ENCODE results near the gene PILRA.
"Not testable (repeated sequence)": the region's sequence is repeated elsewhere in the genome, so short reads cannot be mapped to it uniquely, and the experiment has no call there.

PILRA gene

DNA sequence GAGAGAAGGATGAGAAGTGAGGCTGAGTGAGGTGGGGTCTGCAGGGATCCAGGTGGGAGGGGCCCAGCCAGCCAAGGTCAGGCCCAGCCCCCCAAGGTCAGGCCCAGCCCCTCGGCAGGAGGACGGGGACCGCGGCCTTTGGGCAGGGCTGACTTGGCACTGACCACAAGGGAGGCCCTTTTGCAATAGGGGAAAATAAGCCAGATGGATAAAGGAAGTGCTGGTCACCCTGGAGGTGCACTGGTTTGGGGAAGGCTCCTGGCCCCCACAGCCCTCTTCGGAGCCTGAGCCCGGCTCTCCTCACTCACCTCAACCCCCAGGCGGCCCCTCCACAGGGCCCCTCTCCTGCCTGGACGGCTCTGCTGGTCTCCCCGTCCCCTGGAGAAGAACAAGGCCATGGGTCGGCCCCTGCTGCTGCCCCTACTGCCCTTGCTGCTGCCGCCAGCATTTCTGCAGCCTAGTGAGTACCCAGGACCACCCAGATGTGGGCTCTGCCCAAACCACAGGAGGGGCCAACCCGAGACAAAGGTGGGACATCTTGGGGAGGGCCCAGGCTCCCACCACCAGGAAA, at the start of gene PILRA:
Gene PILRA, plus strand, starts transcription at position 227 of the 571 bp plus-strand sequence. Its CDS starts 170 bp downstream, at position 397.
- DNase-seq (ENCODE audit: low read depth in 1 of 2, low spot score in 1 of 2) = no peak

DNA sequence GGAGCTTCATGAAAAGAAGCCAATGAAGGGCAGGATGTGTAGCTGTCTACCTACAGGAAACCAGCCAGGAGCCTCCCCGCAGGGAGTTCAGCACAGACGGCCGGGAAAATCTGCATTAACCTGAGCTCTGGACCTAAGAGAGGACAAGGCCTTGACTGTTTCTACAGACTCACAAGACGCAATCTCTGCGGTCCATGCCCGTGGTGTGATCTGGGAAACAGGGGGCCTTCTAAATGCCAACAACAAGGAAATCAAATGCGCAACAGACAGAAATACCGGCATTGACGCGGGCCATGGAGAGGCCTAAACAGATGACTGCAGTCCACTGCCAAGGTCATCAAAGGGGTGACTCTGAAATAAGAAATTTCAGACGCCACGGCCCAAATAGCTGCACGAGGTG, 49.1 kb upstream of the PILRA start:
- not testable (repeated sequence) for DNase-seq (ENCODE audit: low read depth in 1 of 2, low spot score in 1 of 2)

DNA sequence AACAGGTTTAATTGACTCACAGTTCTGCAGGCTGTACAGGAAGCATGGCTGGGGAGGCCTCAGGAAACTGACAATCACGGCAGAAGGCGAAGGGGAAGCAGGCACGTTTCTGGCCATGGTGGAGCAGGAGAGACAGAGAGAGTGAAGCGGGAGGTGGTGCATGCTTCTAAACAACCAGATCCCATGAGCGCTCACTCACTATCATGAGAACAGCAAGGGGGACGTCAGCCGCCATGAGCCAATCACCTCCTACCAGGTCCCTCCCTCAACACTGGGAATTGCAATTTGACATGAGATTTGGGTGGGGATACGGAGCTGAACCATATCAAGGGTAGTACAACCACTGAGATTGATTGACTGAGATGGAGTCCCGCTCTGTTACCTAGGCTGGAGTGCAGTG, 47.6 kb upstream of the PILRA start:
- DNase-seq (ENCODE audit: low read depth in 1 of 2, low spot score in 1 of 2) = not testable (repeated sequence)

DNA sequence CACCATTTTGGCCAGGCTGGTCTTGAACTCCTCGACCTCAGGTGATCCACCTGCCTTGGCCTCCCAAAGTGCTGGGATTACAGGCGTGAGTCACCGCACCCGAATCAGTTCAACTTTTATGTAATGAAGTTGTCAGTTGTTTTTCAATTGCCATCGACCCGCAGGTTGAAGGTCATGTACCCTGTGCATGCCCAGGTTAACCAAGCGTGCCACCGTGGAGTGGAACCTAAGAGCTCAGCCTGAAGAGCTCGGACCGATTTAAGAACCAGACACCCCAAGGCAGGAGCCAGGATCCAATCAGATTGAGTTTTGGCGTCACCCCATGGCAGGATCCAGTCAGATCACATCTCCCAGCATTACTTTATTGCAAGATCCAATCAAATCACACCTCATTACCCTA, 46.4 kb upstream of the PILRA start:
- DNase-seq (ENCODE audit: low read depth in 1 of 2, low spot score in 1 of 2) = not testable (repeated sequence)

DNA sequence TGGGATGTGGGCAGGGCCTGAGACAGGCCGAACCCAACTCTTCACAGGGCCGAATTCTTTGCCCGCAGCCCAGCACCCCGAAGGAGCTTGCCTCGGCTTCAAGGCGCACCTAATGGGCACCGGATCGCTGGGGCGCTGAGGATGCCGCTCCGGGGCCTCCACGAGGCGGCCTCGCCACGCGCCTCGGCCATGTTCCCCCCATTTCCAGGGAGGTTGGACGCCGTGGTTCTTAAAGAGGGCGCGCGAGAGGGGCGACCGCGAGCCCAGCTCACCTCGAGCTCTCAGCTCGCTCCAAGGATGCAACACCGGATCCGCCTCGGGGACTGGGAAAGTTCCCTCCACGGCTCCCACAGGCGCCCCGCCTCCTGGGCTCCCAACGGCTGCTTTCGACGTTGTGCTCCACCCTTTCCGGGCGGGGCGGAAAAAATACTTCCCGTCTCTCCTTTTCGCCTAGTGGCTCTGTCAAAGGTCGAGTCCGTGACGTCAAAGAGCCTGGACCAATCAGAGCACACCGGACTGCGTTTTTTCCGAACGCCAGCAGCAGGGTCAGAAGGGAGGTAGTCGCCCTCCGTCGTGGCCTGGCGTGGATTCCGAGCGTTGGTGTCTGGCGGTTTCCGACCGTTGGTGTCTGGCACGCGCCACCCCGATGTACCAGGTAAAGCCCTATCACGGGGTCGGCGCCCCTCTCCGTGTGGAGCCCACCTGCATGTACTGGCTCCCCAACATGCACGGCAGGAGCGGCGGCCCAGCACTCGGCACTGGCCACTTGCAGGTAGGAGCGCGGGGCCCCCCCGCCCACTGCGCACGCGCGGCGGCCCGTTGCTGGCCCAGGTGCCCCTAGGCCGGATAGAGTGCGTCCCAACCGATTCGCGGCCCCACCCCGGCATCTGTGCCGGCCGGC, 37.5 kb upstream of the PILRA start:
- peak; percentile 61 to 81 for DNase-seq (ENCODE audit: low read depth in 1 of 2, low spot score in 1 of 2)

DNA sequence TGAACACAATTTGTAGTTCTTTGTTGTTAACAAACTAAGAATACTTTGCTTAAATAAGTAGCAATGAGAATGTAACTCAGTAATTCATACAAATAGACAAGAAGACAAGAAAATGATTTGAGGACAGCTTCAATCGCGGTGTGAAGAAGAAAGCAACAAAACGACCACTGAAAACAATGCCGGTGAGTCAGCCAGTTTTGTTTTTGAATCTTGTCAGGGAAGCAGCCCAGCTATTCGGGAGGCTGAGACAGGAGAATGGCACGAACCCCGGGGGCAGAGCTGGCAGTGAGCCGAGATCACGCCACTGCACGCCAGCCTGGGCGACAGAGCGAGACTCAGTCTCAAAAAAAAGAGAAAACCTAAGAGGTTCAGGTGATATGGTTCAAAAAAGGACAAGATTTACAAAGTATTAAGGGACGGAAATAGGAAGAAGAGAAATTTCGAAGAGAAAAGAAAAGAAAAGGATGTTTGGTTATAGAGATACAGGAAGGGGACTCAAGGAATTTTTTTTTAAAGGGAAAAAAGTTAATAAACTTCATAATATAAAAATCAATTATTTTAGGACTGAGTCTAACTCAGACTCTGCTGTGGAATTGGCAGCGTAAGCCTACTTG, 35.1 kb upstream of the PILRA start:
- not testable (repeated sequence) for DNase-seq (ENCODE audit: low read depth in 1 of 2, low spot score in 1 of 2)

DNA sequence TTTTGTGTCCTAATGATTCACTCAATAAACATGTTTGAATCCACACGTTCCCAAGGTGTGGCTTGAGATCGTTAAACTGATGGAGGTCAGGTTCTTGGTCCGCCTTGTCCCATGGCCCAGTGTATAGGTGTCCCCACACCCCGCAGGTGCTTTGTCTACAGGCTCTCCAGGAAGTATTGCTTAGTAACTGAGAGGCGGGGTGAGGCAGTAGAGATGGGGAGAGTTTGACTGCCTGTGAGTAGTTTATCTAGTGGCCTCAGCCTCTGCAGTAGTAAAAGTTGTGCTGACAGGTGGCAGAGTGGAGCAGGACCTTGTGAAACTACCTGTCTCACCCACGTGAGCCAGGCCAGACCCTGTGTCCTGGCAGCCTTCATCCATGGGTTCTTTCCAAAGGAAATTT, 32.0 kb upstream of the PILRA start:
- DNase-seq (ENCODE audit: low read depth in 1 of 2, low spot score in 1 of 2) = not testable (repeated sequence)

DNA sequence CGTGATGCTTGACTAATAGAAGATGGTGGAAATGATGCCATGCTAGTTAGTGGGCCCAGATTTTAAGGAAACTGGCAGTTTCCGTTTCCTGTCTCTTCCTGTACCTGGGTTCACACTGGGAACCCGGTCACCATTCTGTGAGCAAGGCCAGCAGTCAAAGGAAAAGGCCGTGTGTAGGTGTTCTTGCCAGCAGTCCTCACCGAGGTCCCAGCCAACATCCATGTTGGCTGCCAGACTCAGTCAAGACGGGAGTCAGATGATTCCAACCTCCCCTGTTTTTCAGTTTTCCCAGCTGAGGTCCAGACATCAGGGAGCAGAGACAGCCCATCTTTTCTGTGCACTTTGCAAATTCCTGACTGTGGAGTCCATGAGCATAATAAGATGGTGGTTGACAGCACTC, 30.5 kb upstream of the PILRA start:
- no peak for DNase-seq (ENCODE audit: low read depth in 1 of 2, low spot score in 1 of 2)

DNA sequence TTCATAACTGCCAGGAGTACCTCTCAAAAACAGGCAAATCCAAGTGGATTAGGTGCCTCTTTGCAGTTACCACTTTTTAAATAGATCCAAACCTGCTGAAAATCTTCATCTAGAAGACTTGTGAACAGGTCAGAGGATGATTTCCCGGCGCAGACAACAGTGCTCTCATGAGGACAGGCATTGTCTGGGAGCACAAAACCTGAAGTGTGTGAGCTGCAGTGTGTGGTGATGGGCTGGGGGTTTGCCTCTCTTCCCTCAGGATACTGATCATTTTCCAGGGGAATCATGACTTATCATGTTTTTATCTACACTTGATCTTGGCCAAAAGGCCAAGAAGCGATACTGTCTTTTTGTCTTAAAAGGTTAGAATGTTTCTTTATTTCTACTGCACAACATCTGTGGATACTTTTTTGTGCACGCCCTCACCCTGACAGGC, 29.1 kb upstream of the PILRA start:
- DNase-seq (ENCODE audit: low read depth in 1 of 2, low spot score in 1 of 2) = not testable (repeated sequence)

DNA sequence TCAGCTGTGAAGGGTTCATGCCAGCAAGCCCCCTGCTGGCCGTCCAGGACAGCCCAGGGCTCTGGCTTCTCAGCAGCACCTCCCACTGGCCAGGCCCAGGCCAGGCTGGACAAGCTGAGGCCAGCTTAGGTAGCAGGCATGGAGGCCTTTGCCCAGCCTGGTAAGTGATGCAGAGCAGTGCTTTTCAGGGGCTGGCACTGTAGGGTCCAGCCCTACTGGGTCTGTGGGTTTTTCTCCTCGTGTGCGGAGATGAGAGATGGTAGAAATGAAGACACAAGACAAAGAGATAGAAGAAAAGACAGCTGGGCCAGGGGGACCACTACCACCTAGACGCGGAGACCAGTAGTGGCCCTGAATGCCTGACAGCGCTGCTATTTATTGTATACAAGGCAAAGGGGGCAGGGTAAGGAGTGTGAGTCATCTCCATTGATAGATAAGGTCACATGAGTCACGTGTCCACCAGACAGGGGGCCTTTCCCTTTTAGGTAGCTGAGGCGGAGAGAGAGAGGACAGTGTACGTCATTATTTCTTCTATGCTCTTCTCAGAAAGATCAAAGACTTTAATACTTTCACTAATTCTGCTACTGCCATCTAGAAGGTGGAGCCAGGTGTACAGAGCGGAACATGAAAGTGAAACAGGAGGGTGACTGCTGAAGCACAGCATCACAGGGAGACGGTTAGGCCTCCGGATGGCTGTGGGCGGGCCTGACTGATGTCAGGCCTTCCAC, 28.6 kb upstream of the PILRA start:
- DNase-seq (ENCODE audit: low read depth in 1 of 2, low spot score in 1 of 2) = peak; percentile 40 to 70

DNA sequence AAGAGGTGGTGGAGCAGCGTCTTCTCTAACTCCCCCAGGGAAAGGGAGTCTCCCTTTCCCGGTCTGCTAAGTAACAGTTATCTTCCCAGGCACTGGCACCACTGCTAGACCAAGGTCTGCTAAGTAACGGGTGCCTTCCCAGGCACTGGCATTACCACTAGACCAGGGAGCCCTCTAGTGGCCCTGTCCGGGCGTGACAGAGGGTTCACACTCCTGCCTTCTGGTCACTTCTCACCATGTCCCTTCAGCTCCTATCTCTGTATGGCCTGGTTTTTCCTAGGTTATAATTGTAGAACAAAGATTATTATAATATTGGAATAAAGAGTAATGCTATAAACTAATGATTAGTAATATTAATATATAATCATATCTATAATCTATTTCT, 28.0 kb upstream of the PILRA start:
- DNase-seq (ENCODE audit: low read depth in 1 of 2, low spot score in 1 of 2) = peak in 1 of 2 donors; percentile 48

DNA sequence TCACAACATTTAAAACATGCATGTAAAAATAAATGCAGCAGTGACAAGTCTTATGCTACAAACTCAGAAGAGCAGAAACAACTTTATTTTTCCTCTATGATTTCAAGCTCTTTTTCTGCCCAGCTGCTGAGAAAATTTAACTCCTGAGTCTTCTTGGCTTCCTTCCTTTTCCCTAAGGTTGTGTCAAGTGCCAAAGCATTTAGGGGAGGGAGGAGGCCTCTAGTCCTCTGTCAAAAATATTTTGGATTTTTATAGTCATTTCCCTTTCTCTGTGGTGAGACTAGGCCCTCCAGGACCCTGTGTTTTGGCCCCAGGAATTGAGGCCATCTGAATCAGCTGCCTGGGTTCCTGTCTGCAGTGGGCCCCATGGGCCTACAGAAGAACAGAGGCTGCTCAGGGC, 26.4 kb upstream of the PILRA start:
- DNase-seq (ENCODE audit: low read depth in 1 of 2, low spot score in 1 of 2) = no peak

DNA sequence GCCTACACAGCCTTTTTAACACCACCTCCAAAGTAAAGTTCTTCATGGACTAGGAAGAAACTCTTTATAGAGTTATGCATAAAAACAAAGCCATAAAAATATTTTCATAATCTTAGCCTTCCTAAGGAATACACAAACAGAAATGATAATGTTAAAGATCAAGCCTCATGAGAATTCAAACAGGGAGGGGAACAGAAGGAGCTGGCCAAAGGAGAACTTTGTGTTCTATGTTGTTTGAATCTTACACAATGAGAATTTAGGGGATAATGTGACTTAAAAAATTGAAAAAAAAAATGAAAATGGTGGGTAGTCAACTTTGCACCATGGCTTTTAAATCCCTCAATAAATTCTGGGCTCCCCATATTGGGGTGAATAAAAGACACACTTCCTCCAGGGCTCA, 24.5 kb upstream of the PILRA start:
- DNase-seq (ENCODE audit: low read depth in 1 of 2, low spot score in 1 of 2) = no peak

DNA sequence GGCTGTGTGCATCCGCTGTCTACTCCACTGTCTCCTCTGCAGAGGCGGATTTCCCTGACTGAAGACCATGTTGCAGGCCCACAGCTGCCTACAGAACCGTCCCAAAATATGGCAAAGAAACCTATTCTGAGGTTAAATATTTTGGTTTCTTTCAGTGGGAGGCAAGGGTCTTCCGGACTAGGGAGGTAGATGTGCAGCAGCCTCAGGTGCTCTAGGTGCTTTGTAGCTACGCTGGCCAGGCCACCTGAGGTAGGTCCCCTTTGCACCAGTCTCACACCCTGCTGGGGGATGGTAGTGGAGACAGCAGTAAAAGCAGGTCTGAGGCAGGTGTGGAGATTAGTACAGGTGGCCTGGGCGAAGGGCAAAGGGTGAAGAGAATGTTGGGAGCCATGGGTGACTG, 23.5 kb upstream of the PILRA start:
- DNase-seq (ENCODE audit: low read depth in 1 of 2, low spot score in 1 of 2) = no peak

DNA sequence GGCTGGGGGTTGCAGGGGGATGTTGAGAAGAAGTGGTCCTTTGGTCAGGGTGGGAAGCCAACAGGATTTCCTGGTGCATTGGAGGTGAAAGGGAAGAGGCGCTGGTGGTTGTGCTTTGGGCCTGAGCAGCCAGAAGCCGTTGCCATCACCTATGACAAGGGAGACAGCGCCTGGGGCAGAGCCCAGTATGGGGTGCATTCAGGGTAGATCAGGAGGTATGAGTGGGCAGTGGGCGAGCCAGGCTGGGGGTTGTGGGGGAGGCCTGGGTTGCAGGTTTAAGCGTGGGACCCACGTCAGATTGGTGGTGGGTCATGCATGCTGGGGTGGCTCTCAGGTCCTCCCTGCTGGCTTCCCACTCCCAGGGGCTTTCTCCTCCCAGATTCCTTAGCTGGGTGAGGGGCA, 21.6 kb upstream of the PILRA start:
- no peak for DNase-seq (ENCODE audit: low read depth in 1 of 2, low spot score in 1 of 2)

DNA sequence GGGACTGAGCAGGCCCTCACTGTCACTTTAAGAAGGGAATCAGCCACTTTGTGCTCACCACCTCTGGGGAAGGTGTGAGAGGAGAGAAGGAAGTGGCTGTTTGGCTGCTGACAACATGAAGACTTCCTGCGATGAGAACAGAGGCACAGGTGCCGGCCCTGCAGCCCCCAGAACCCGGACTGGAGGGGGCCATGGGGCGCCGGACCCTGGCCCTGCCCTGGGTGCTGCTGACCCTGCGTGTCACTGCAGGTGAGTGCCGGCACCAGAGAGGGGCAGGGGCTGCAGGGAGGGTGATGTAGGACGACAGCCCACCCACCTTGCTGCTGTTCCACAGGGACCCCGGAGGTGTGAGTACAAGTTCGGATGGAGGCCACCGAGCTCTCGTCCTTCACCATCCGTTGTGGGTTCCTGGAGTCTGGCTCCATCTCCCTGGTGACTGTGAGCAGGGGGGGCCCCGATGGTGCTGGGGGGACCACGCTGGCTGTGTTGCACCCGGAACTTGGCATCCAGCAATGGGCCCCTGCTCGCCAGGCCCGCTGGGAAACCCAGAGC, 21.0 kb upstream of the PILRA start:
- DNase-seq (ENCODE audit: low read depth in 1 of 2, low spot score in 1 of 2) = not testable (repeated sequence)

DNA sequence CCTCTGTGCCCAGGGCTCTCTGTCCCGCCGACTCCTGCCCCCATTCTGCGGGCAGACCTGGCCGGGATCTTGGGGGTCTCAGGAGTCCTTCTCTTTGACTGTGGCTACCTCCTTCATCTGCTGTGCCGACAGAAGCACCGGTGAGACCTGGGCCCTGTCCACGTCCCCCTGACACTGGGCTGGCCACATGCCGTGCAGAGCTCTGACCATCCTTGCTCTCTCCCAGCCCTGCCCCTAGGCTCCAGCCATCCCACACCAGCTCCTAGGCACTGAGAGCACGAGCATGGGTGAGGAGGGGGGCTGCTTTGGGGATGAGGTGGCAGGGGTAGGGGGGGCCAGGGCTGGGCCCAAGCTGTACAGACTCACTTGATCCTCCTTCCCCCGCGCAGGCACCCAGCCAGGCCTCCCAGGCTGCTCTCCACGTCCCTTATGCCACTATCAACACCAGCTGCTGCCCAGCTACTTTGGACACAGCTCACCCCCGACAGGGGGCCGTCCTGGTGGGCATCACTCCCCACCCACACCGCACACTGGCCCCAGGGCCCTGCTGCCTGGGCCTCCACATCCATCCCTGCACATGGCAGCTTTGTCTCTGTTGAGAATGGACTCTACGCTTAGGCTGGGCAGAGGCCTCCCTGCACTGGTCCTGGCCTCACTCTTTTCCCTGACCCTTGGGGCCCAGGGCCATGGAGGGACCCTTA, 20.2 kb upstream of the PILRA start:
- no peak for DNase-seq (ENCODE audit: low read depth in 1 of 2, low spot score in 1 of 2)

DNA sequence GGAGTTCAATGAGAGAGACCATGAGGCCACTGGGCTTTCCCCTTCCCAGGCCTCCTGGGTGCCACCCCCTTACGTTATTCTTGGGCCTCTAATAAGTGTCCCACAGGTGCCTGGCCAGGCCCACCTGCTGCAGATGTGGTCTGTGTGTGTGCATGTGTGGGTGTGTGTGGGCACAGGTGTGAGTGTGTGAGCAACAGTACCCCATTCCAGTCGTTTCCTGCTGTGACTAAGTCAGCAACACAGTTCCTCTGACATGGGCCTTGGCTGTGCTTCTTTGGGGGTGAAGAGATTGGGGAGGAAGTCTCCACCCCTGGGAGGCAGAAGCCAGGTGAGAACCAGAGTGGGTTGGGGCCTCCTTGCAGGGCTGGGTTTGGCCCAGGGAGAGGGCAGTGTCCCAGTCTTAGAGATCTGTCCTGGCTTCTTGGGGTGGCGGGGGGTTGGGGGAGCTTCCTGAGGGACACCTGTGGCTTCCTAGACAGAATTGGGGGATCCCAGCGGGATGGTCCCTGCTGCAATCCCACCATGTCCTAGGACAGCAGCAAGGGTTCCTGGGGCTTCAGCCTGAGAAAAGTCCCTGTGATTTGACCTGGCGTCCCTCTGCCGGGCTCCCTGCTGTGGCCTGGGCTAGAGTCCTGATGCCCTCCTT, 19.5 kb upstream of the PILRA start:
- no peak for DNase-seq (ENCODE audit: low read depth in 1 of 2, low spot score in 1 of 2)

DNA sequence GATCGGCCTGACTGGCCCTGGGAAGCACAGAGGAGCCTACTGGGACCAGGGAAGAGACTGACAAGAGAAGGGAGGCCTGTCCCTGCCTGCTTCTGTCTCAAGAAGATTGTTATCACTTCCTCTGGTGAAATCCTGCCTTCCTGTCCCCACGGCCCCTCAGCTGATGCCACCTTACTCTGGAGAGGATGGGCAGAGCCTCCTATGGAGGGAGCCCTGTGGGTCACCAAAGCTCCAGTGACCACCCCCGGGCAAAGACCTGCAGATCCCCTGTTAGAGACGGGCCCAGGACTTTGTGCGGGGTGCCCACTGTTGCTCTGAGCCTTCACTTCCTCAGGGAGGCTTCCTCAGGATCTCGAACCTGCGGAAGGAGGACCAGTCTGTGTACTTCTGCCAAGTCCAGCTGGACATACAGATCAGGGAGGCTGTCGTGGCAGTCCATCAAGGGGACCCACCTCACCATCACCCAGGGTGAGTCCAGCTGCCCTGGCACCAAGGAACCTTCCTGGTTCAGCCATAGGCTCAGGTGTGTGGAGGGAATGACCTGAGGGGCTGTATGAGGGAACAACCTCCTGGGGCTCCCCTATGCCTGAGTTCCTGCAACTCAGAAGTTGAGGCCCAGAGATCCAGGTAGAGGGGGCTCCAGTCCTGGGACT, 16.7 kb upstream of the PILRA start:
- DNase-seq (ENCODE audit: low read depth in 1 of 2, low spot score in 1 of 2) = no peak

Data from activated T-helper 1 cell treated with anti-CD3 and anti-CD28 coated beads, Interleukin-2, amount 50 U/mL, for 16 hours (primary cell).